Heart right ventricle (tissue), 16 donors: ENCODE data around the gene NPDC1. TPM values are rescaled to one million over a fixed set of nuclear protein-coding genes. Genes with fewer than 3 reads are reported as not detected.
A peak's percentile ranks its signal among the peaks of the same experiment; 100 is the strongest.

Experiments
- ATAC-seq, 8 donors: fragments of 200-7000 bp; cut with Tn5 transposase; one replicate each; pipeline ENCODE4 v1.9.1; 2020; ENCODE audit warnings: mild to moderate bottlenecking in 8 of 8, moderate library complexity in 8 of 8, moderate number of reproducible peaks in 1 of 8
- DNase-seq, 2 donors: peaks; one replicate each; pipeline ENCODE4 v3.0.0-alpha.2; 2020
- H3K27ac ChIP-seq, 10 donors: fragments of 200-600 bp; sonication (generic) in 2 of 10; one replicate each; pipeline versions ENCODE4 v1.5.0 to v1.8.0; 2020 to 2022; ENCODE audit warnings: mild to moderate bottlenecking in 3 of 10
- H3K27me3 ChIP-seq, 7 donors: fragments of 200-600 bp; one replicate each; pipeline ENCODE4 v1.8.0; 2021 to 2022; ENCODE audit warnings: mild to moderate bottlenecking in 2 of 7
- H3K36me3 ChIP-seq, 9 donors: fragments of 200-600 bp; sonication (generic) in 1 of 9; one replicate each; pipeline versions ENCODE4 v1.5.0 to v1.8.0; 2020 to 2022; ENCODE audit warnings: mild to moderate bottlenecking in 2 of 9
- H3K4me1 ChIP-seq, 9 donors: fragments of 200-600 bp; sonication (generic) in 1 of 9; one replicate each; pipeline versions ENCODE4 v1.5.0 to v1.8.0; 2020 to 2022; ENCODE audit warnings: mild to moderate bottlenecking in 4 of 9
- H3K4me3 ChIP-seq, 10 donors: fragments of 200-600 bp; sonication (generic) in 2 of 10; one replicate each; pipeline versions ENCODE4 v1.5.0 to v1.8.0; 2020 to 2022; ENCODE audit warnings: mild to moderate bottlenecking in 7 of 10, moderate library complexity in 2 of 10
- H3K9me3 ChIP-seq, 11 donors: fragments of 200-600 bp in 10 of 11; sonication (generic) in 2 of 11; one replicate each; pipeline versions ENCODE4 v1.5.0 to v1.8.0; 2013 to 2022; ENCODE audit warnings: mild to moderate bottlenecking in 2 of 11, control low read depth in 1 of 11, moderate library complexity in 1 of 11
- CTCF ChIP-seq, 9 donors: fragments of 200-600 bp; sonication (generic) in 2 of 9; IDR thresholded peaks; one replicate each; pipeline versions ENCODE4 v1.5.0 to v1.8.0; 2021 to 2022; ENCODE audit warnings: antibody characterized with exemption in 9 of 9, mild to moderate bottlenecking in 5 of 9, moderate library complexity in 1 of 9
- WGBS, 2 donors: extraction: QIAGEN DNeasy Blood & Tissue Kit; methylation state at CpG; one replicate each; pipeline ENCODE4 v1.1.7; 2013; ENCODE audit warnings: inconsistent platforms in 1 of 2; 5-methylcytosine and 5-hydroxymethylcytosine counted together
- intact Hi-C, 10 donors: fragments of 100-400 bp; cut with DNase I; formaldehyde crosslinking; loops; one replicate each; pipeline versions ENCODE4 v1.11.1 to v1.14.2; 2022
- polyA plus RNA-seq, 2 donors: library from polyadenylated mRNA; stranded (reverse); fragments of 200-250 nt; gene quantifications; one replicate each; pipeline ENCODE4 v1.2.3, GENCODE V29; 2013
- total RNA-seq, 10 donors: library from RNA; stranded (reverse); fragmentation: NEBNext Ultra II Directional in 3 of 10; extraction: Animal tissue kit (Norgen Biotek cat#: 25700) in 3 of 10; gene quantifications; one replicate each; pipeline versions ENCODE4 v1.2.1 to v1.2.4, GENCODE V29; 2021 to 2023
- donor health status: Arrhythmogenic right ventricular cardiomyopathy.
- donor health status: ischemic (EF 13 %, LVEDD 7.1; RV severe dilation, severe dysfunction).
- donor health status: healthy with polysubstance abuse.
- donor health status: DM: no; HTN: yes; CAD: no.
- donor health status: DM: no; HTN: no; CAD: no.
- donor health status: ischemic (EF 25% LVEDD 6.9; RV normal size, moderate dysfunction).
- donor health status: ischemic (EF 25% LVEDD 5.7; RV mildly dilated, moderate dysfunction).
- donor health status: healthy.
- donor health status: DM: yes; HTN: yes; CAD: no.
- donor health status: Ischemic cardiomyopathy.
- donor health status: ischemic (EF 35%, LVEDD 5.7; RV mildly dilated, moderate dysfunction).
- donor health status: nonischemic (EF 11% LVEDD 7.7; RV severe dilation, severe dysfunction).
- donor health status: DM: yes; HTN: yes; CAD: no.
- donor health status: PGD.
- donor health status: ischemic (EF 29% LVEDD 5.4; RV normal size, mild dysfunction).
- donor health status: nonischemic (EF 23%, LVEDD 6.1; RV moderate dilation, normal function).

Gene NPDC1
- total and polyA plus RNA-seq, 12 donors, result 29.1 to 153 (median 54.5) TPM

- DNase-seq, result no peak
- Histone ChIP-seq H3K9me3 (no peaks in the 10 kb centered on the region), H3K36me3 (peaks cover 0 to 31% (median 8%) of the 10 kb centered on the region in 9 donors), H3K27ac (peak overlapping the region; percentile 78 to 92 (median 88)), H3K4me3 (peak overlapping the region; percentile 44 to 80 (median 68)), H3K4me1 (peaks cover 27 to 62% (median 40%) of the 10 kb centered on the region in 9 donors), H3K27me3 (peaks cover 0 to 60% (median 26%) of the 10 kb centered on the region in 7 donors)
- intact Hi-C loops, result no loop called here
- TF ChIP-seq CTCF (IDR thresholded peaks at IDR 0.05), result no peak
- WGBS, 2 donors, result 41 to 58% methylated on average over 18 of the region's 18 CpGs
- peak in 6 of 8 donors; percentile 10 to 35 (median 20) for ATAC-seq
Observed at GRCh38 chr9:137044502-137045177, 1.3 kb downstream of the NPDC1 start.

- no peak for TF ChIP-seq CTCF (IDR thresholded peaks at IDR 0.05)
- peaks cover 2 to 37% (median 14%) of the 10 kb centered on the region in 9 donors for H3K36me3 ChIP-seq
- H3K4me1 ChIP-seq, result peaks cover 27 to 60% (median 40%) of the 10 kb centered on the region in 9 donors
- intact Hi-C loops, result no loop called here
- whole genome bisulfite sequencing, 2 donors, result 66 to 81% methylated on average over 12 of the region's 12 CpGs
- H3K27ac ChIP-seq, result peak overlapping the region; percentile 78 to 92 (median 88)
- peak overlapping the region in 9 of 10 donors; percentile 57 to 80 (median 72) for H3K4me3 ChIP-seq
- peak in 1 of 8 donors; percentile 1 for ATAC-seq
- H3K27me3 ChIP-seq, result peaks cover 0 to 54% (median 20%) of the 10 kb centered on the region in 7 donors
- H3K9me3 ChIP-seq, result no peaks in the 10 kb centered on the region
- DNase-seq, result no peak
Observed at GRCh38 chr9:137044037-137044436, 1.9 kb downstream of the NPDC1 start.

GRCh38 chr9:137042751-137043727 lies 2.9 kb downstream of the NPDC1 start:
- peak overlapping the region; percentile 78 to 92 (median 88) for H3K27ac ChIP-seq
- H3K9me3 ChIP-seq, result no peaks in the 10 kb centered on the region
- intact Hi-C loops, result no loop called here
- H3K4me1 ChIP-seq, result peaks cover 27 to 56% (median 37%) of the 10 kb centered on the region in 9 donors
- DNase-seq (peak; percentile 69 to 85), ATAC-seq (peak; percentile 47 to 74 (median 61))
- peaks cover 4 to 47% (median 20%) of the 10 kb centered on the region in 9 donors for H3K36me3 ChIP-seq
- peaks cover 0 to 44% (median 12%) of the 10 kb centered on the region in 7 donors for H3K27me3 ChIP-seq
- 62 to 72% methylated on average over 30 to 36 of the region's 36 CpGs for WGBS, 2 donors
- TF ChIP-seq CTCF (IDR thresholded peaks at IDR 0.05), result no peak
- H3K4me3 ChIP-seq, result peak overlapping the region in 9 of 10 donors; percentile 57 to 80 (median 72)

- Histone ChIP-seq H3K27me3 (peaks cover 0 to 25% (median 0%) of the 10 kb centered on the region in 7 donors), H3K4me1 (peaks cover 20 to 49% (median 30%) of the 10 kb centered on the region in 9 donors), H3K36me3 (peaks cover 4 to 56% (median 20%) of the 10 kb centered on the region in 9 donors), H3K4me3 (no peak overlapping the region), H3K9me3 (no peaks in the 10 kb centered on the region), H3K27ac (peak overlapping the region in 5 of 10 donors; percentile 25 to 92 (median 43))
- TF ChIP-seq CTCF (IDR thresholded peaks at IDR 0.05), result no peak
- DNase-seq, result no peak
- WGBS, 2 donors, result 64 to 67% methylated on average over 15 to 16 of the region's 16 CpGs
- intact Hi-C loops, result no loop called here
- no peak for ATAC-seq
Observed at GRCh38 chr9:137041124-137041523, 4.9 kb downstream of the NPDC1 start.
